ENCODE data around the gene FAXDC2.
A peak's percentile ranks its signal among the peaks of the same experiment; 100 is the strongest.
"Not testable (repeated sequence)": the region's sequence is repeated elsewhere in the genome, so short reads cannot be mapped to it uniquely, and the experiment has no call there.

The FAXDC2 gene

DNA sequence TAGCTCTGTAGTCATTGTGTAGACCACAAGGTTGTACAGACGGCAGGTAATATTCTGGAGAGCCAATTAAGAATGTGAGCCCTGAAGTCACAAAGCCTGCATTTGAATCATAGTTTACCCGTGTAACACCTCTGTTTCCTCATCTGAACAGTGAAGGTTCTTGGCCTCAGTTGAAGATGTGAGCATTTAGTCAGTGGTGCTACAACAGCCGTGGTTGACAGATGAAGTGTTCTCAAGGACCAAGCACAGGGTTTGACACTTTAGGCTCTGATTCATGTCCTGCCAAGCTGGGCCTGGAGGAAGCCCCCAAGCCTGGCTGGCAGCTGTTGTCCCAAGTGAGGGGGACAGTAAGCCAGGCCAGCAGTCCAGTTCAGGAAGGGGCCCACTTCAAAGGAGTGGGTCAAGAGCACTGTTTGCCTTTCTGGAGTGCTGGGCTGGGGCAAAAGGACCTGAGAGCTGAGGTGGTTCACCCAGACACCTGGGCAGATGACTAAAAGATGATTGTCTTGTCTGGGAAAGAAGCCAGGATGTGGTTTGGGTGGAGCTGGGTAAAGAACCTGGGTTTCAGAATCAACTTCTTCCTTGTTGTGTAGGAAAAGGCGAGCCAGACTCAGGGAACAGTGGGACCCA, 20.7 kb downstream of the FAXDC2 start:
- DNase-seq: no peak

DNA sequence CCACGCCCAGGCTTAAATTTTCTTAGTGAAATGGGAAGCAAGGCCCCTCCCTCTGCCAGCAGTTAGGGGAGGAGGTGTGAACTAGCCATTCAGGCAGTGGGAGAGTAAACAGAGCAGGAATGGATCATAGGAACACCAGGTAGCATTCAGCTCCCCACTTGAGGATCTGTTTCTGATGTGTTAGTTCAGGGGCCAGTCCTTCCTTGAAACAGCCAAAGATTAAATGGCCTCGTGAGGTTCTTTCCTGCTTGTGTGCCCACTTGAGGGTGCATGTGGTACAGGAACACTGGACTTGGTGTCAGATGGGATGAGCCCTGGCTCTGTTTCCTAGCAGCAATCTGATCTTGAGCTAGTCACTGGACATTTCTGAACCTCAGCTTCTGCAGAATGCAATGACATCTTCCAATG, 21.2 kb downstream of the FAXDC2 start:
- no peak for DNase-seq

DNA sequence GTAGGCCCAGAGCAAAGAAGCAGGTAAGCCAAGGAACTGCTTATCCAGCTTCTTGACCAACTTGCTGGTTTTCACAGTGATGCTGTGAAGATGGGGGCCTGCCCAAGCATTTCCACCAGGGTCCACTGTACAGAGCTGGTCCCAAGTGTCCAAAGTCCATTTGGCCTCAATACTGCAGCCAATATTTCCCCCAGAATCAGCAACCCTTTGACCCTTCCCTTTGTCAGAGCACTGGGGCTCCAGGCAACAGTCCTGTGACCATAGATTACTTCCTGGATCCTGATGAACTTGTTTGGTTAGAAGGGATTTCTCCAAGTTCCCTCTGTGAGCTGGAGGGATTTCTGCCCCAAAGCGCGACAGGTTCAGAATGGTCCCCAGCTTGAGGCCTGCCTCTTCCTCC, 26.3 kb downstream of the FAXDC2 start:
- no peak for DNase-seq

DNA sequence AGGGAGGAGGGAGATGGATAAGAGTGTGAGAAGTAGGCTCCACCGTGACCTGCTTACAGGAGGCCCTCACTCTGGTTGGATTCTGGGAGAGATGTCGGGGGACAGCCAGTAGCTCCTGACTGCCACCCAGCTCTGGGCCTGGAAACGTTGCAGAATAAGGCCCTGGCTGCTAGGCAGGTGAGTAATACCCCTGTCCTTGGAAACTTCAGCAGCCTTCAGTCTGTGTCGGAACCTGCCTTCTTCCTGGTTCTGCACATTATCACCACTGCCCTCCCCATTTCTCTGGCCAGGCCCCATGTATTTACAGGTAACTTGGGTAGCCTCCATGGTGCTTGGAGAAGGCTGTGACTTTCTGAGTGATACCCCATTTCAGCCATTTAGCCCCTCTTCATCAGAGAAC, 26.8 kb downstream of the FAXDC2 start:
- DNase-seq: no peak

DNA sequence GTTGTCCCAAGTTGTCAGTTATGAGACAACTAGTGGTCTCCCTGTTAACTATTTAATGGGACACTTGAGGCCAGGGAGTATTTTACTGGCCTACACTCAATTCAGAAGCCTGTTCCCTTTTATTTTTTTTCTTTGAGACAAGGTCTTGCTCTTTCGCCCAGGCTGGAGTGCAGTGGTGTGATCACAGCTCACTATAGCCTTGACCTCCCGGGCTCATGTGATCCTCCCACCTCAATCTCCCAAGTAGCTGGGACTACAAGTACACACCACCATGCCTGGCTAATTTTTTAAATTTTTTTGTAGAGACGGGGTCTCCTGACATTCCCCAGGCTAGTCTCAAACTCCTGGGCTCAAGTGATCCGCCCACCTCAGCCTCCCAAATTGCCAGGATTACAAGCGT, 27.5 kb downstream of the FAXDC2 start:
- DNase-seq: not testable (repeated sequence)

DNA sequence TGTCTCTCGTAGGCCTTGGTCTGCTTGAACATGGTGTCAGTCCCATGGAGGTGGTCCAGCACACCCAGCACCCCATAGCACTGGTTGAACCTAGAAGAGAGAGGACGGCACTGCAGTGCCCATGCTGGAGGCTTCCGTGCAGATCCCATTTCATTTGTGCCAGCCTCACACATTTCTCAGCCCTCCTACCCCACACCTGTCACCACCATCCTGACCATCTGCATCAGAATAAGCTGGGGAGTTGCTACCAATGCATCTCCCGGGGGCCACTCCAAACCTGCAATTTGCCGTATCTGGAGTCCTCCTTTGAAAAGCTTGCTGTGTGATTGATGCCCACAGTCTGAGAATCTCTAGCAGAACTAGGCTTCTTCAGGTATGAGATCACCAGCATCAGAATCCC, 30.0 kb downstream of the FAXDC2 start:
- no peak for DNase-seq

DNA sequence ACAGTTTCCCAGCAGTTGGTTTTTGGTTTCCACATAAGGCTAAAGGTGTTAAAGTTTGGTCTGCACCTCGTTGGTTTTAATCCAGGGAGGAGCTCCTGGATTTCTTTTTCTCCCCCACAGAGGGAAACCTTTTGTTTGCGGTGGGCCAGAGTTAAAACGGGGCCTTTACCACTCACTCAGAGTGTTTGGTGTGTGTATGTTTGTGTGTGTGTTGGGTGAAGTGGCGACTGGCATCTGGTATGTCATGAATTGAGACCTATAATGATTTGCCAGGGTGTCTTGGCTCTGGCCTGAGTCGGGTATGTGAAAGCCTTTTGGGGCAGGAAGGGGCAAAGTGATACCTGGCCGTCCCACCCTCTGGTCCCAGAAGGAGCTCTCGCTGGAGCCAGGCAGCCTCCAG, 30.9 kb downstream of the FAXDC2 start:
- DNase-seq: no peak

DNA sequence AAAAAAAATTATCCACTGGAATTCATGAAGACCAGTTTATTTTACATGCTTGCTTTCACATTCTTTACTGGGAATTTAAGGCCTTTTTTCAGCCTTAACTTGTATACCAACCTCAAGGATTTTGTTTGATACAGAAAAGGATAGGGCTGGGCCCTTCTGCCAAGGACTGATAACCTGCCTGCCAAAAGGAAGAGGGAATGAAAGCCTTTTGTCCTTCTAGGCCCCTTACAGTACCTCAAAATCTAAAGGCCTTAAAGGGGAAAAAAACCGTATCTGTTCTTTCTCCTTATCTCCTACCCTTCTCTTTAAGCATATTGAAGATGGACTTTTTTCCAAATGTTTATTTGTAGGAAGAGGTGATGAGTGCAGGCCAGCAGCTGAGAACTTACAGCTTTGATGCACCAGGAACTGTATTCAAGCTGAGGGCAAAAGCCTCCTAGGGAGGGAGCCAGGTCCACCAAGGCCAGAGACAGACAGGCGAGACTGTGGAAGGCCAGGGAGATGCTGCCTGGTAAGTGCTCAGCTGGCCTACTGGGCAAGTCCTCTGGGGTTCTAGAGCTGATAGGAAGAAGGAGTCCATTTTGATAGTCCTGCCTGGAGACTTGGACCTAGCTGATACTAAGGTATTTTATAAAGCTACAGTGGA, 31.8 kb downstream of the FAXDC2 start:
- no peak for DNase-seq

DNA sequence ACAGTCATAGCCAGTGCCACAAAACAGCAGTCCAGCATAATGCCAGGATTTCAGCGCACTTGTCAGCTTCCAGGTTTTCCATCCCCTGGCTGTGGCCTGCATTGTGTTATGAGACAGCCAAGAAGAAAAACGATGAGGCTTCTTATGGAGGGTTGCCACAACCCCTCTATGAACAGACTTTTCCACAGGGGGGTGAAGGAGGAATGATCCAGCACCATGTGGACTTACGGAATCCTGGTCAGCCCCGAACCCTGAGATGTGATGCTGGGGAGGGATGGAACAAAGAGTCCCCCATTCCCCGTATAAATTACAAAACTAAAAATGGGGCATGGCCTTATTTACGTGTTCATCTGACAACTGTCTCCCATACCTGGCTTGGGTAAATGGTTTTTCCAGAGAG, 32.6 kb downstream of the FAXDC2 start:
- DNase-seq: no peak

DNA sequence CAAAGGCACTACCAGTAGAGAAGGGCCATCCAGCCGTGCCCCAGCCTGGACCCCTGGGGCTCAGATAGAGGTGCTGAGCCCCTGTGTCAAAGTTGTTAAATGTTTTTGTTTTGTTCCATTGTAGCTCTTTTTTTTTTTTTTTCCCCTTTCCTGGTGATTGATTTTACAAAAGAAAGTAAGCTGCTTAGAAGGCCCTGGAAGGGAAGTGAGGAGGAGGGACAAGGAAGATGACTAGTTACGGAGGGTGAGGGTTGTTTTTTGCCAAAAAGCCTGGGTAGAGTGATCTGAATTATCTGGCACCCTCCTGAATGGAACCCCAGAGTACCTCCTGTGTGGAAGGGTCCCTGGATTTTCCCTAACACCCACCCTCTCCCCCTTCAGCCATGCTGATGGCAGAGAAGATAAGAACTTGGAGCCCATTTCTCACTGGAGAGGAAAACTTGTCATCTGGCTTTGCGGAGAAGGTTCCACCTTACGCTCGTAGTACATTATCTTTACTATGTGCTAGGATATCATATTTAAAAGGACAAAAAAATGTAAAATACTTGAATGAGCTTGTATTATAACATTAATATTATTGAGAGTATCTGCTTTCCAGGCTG, 33.4 kb downstream of the FAXDC2 start:
- no peak for DNase-seq

DNA sequence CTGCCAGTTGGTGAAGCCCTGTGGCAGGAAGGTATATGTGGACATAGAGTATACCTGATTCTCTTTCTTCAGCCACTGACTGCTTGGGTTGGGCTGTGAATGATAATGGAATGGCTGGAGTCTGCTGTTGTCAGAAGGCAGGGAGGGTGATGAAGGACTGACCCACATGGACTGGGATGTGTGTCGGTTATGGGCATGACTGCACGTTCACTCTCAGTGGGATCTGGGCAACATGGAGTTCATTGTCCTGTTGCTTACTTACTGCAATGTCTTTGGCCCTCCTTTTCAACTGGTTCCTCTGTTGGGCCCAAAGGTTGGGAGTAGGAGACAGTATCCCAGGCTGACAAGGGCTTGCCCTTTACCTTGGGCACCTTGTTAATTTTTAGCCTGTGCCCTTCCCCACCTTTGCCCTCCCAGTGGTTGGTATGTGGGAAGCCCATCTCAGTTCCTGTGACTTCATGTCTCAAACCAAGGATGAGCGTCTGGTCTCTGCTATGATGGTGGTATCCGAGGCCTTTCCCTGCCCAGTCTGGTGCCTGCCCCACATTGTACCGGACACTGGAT, 34.6 kb downstream of the FAXDC2 start:
- no peak for DNase-seq

DNA sequence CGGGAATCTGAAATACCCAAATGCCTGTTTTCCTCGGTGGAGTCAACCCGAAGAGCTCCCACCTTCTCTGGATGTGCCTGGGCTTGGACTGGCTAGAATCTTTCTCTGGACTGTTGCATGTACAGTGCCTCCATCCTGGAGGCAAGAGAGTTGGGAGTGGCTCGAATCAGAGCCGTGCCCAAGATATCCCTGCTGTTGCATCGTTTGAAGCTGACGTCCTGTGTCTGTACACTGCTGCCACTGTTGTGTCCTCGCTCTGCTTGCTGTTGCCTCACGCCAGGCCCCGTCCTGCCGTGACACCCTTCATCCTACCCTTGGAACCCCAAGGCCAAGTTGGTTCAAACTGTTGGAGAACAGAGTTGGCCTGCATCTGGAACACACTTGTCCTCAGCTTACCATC, 35.4 kb downstream of the FAXDC2 start:
- DNase-seq: no peak

DNA sequence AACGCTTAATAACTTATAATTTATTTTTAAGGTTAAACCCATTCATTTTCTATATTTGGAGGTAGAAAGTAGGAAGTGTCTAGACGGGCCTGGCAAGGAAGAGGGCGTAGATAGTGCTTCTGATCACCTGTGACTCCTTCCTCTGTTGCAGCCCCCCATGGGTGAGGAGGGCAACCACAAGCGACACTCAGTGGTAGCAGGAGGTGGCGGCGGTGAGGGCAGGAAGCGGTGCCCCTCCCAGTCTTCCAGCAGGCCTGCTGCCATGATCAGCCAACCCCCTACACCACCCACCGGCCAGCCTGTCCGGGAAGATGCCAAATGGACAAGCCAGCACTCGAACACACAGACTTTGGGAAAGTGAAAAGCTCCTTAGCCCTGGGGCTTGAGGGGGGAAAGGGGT, 36.7 kb downstream of the FAXDC2 start:
- DNase-seq: peak; percentile 49

DNA sequence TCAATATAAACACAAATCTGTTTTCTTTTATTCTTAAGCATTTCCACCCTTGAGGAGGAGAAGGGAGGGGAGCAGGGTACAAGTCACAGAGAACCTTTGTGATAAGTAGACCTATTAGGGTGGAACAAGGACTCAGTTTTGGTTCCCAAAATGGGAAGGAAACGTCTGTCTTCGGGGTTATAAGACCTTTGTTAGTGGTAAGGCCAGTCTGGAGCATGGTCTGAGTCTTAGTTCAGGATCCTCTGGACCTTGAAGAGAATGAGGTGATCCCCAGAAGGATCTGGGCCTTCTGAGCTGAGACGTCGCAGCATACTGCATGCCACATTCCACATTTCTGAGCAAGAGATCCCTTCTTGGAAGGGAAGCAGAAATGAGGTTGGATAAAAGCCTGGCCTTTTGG, 37.2 kb downstream of the FAXDC2 start:
- DNase-seq: no peak

DNA sequence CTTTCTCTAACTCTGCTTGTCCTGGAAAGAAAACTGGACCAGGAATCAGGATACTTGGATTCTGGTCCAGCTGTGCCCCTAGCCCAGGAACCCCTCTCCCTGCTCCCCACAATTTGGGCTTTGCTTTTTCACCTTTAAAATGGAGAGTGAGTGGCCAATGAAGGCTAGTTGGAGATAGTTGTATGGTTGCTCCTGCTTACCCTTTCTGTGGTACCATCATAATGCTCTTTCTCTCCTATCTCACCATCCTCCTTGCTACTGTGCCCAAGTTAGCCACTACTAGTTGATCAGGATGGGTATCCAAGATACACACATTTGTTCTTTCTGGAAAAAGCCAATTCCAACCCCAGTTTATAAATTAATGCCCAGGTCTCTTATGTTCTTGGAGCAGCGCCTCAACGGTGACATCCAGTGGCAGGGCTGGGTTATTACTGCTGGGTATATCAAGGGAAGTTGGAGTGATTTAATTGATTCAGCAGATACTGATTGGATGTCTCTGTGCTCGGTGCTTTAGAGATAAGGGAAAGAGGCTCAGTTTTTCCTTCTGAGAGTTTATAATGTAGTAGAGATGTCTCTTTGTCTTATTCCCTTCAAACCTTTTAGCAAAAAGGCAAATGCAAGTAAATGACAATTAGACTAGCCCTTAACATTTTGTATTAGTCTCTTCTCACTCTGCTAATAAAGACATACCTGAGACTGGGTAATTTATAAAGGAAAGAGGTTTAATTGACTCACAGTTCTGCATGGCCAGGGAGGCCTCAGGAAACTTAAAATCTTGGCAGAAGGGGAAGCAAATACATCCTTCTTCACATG, 38.5 kb downstream of the FAXDC2 start:
- peak; percentile 62 for DNase-seq

DNA sequence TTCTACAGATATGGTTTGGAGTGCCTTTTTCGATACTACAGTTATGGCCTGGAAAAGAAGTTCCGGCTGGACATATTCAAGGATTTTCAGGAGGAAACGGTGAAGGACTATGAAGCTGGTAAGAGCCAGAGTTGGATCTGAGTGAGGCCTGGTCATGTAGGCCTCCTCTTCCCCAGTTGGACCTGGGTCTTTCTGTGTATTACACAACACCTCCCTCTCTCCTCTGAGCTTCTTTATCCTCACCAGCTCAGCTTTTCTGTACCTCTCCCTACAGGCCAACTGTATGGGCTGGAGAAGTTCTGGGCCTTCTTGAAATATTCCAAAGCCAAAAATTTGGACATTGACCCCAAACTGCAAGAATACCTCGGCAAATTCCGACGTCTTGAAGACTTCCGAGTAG, 39.2 kb downstream of the FAXDC2 start:
- DNase-seq: no peak

DNA sequence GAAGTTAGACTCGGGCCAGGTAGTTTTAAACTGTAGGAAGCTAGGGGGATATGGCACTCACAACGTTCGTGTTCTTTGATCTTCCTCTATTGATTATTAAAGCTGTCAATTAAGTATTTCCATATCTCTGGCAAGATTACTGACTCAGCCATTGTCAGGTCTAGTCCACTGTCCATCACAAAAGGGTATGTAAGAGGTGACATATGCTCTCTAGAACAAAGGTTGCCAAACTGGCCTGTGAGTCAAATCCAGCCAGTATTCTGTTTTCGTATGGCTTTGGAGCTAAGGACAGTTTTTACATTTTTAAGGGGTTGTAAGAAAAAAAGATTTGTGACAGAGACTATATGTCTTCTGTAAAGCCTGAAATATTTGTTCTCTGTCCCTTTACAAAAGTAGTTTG, 44.2 kb downstream of the FAXDC2 start:
- DNase-seq: no peak

DNA sequence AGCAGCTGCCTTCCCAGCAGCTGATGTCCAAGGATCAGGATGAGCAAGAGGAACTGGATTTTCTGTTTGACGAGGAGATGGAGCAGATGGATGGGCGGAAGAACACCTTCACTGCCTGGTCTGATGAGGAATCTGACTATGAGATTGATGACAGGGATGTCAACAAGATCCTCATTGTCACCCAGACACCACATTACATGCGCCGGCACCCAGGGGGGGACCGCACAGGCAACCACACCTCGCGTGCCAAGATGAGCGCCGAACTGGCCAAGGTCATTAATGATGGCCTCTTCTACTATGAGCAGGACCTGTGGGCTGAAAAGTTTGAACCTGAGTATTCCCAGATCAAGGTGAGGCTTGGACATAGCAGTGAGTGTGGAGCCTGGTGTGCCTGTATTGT, 48.4 kb downstream of the FAXDC2 start:
- no peak for DNase-seq

DNA sequence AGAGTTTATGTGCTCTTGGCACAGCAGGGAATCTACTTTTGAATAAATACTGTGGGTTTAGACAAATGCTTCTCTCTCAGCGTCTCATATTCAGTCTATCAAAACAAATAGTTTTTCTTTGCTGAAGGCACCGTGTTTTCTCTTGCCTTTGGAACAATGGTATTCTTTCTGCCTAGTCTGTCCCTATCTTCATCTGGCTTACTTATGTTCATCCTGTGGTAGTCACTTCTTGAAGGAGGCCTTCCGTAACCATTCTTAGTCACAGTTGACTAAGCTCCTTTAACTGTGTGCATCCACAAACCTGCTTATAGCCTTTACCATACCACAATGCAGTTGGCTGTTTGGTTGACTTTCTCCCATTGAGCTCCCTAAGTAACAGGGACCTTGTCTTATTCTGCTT, 49.3 kb downstream of the FAXDC2 start:
- no peak for DNase-seq

DNA sequence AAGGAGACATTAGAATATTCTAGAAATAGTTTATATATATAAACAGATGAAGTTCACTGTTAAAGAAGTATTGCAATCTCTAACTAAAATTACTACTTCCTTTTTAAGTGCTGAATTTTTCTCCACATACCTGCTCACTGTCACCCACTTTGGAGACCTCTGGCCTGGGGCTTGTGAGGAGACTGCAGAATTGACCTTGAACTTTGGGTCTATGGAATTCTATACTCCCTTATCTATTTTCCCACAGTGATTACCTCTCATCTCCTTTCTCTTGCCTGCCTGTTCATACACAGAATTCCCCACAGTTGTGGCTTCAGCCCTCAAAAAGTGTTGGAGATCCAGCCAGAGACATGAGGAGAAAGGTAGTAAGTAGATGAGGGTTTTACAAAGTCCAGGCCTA, 49.8 kb downstream of the FAXDC2 start:
- DNase-seq: no peak

DNA sequence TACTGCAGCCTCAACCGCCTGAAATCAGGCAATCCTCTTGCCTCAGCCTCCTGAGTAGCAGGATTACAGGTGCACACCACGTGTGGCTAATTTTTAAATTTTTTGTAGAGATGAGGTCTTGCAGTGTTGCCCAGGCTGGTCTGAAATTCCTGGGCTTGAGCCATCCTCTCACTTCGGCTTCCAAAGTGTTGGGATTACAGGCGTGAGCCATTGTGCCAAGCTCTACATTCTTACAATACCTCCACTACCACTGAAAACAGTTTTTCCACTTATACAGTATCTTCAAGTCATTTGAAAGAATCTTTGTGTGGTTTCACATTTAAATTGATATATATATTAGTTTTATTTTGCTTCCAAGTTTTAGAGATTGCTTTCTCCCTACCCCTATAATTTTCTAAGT, 52.6 kb downstream of the FAXDC2 start:
- no peak for DNase-seq

DNA sequence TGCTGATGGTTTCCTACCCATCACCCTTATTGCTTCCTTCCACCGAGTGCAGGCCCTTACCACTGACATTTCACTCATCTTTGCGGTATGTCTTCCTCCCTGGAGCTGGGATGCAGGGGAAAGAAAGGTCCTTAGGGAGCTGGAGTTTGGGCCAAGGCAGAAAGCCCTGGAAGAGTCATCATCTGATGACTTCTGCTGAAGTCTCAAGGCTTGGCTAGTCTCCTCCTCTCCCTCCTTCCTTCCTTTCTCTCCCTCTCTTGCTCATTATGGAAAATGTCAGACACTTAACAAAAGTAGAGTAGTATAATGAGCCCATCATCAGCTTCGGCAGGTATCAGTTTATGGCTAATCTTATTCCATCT, 55.2 kb downstream of the FAXDC2 start:
- DNase-seq: no peak

DNA sequence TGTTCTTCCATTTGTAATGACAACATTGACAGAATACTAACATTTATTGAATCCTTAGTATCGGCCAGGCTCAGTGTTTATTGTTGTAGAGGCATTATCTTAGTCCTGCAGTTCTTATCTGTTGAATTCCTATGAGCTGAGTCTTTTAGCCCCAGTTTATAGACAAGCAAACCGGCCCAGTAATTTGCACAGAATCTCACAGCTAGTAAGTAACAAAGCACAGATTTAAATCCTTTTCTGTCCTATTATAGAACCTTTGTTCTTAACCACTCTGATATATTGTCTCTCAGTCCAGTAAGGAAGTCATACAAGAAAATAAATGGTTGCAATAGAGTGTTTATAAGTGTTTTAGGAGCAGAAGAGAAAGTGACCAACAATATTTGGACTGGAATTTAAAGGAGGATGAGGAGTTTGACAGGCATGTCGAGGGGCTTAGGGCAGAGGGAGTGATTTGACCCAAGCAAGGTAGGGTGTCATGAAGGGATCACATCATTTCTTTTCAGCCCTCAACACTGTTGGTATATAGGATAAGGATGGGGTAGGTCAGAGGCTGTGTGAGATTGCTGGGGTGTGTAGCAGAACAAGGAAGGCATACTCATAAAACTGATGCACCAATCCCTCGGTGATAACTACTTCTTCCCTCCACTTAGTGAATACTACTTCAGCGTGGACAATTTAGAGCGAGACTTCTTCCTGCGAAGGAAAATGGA, 55.7 kb downstream of the FAXDC2 start:
- no peak for DNase-seq
